ENCODE results near the gene OSCP1.

OSCP1 gene

DNA sequence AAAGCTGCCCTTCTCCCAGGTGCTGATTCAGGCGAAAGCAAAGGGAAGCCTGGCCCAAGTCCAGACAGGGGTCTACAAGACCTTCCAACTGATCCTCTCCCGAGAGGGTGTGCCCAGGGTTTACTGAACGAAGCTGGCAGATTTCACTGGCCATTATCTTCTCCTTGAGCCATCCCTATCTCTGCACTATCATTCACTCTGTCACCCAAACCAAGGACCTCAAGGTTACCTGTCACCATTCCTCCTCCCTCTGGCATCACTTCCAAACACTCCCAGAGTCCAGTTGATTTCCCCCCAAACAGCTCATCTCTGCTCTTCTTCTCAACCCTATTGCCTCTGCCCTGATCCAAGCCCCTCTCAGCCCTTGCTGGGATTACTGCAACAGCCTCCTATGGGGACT is 69.5 kb downstream of the OSCP1 start:
- DNase-seq: no peak

DNA sequence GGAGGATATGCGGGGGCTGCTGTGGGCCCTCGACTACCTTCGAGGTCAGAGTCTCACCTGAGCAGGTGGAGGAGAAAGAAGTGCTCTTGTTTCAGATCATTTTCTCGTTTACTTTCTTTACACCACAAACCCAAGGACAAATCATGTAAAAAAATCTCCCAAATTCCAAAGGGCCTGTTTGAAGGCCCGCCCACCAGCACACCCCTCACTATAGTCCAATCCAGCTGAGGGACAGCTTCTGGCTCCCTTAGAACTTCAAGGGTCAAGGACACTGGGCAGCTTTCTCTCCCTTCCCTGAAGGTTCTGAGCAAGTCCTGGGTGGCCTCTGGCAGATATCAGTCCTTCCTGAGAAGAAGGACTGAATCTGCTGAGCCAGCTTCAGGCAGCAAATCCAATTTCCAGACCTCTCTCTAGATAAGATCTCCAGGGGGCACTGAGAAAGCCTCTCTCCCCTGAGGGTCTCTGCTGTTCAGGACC is 70.1 kb downstream of the OSCP1 start:
- no peak for DNase-seq

DNA sequence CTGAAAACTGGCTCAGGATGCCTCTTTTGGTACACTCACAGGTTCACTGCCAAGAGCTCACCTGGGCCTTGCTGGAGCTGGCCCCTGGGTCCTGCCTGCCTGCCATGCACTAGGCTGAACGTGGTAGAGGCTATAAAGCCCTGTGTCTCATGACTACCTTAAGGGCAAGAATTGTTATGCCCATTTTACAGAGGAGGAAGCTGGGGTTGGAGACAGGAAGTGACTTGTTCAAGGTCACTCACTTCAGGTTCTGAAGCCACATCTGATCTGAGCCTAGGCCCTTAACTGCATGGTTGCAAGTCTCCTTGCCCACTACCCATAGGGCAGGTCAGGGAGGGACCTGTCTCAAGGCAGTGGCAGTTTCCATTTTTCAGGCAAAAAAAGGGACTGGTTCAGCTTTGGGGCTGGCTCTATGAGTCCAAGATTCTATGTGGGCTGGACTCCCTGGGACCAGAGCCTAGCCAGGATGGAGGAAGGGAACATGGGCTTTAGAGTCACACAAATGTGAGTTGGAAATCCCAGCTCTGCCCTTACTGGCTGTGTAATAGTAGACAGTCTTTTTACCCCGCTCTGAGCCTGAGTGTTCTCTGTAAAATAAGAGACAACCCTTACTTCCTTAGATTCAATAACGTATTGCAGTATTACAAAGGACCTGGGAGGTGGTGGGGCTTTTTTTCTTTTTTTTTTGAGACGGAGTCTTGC is 72.3 kb downstream of the OSCP1 start:
- no peak for DNase-seq

DNA sequence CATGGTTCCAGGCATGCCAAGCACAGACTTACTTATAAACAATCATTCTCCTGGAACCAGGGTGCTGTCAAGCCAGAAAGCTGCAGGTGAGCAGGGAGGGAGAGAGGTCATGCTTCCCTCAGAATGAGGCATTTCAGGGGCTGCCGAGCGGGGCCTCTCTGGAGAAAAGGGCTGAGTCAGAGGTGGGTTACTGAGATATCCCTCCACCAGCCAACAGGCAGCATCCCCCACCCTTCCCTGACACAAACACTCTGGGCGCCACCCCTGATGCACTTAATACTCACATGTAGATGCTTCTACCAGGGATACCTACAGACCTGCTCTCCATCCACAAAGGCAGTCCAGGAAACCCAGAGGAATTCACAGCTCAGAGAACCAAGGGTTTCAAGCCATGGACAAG is 77.6 kb downstream of the OSCP1 start:
- no peak for DNase-seq

DNA sequence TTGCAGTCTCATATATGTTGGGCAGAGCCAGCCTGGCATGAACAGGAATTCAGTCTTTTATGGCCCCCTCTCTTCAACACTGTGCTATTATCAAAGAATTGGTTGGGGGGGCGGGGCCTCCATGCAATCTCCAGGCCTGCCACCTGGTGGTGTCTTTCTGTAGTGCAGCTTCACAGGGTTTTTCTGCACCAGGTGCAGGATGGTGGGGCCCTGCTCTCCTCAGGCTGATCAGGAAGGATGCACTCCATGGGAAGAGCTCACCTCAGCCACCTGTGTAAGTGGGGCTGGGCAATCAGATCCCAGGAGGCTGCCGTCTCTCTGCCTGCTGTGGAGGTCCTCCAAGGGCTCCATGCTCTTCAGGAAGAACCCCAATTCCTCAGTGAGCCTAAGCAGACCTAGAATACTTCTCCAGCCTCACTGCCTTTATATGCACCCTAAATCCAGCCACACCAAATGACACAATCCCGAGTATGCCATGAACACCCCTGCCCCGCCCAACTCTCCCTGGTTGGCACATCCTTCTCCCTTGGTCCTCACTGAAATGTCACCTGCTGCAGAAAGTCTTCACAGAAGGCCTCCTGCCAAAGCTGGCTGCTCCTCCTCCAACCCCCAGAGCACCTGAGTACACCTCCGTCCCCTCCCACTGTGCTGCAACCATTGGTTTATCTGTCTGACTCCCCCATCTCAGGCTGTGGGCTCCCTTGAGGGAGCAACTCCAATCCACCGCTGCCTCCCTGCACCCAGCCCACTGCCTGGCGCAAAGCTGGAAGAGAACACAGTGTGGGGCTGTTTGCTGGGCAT is 81.0 kb downstream of the OSCP1 start:
- peak; percentile 45 to 63 for DNase-seq

Measured in bone marrow (tissue), 2 donors.